Measurements from ENCODE around the gene RPL12.
A peak's percentile ranks its signal among the peaks of the same experiment; 100 is the strongest.

Gene RPL12

DNA sequence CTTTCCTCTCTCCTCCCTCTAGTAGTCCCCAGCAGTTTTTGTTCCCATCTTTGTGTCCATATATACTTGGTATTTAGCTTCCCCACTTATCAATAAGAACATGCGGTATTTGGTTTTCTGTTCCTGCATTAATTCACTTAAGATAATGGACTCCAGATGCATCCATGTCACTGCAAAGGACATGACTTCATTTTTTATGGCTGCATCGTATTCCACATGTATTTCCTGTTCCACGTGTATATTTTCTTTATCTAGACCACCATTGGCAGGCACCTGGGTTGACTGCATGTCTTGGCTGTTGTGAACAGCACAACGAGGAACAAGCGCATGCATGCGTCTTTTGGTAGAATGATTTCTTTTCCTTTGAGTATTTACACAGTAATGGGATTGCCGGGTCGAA, 20.8 kb downstream of the RPL12 start:
- WGBS, result 98% methylated on average over 8 of the region's 8 CpGs
- no peaks in the 10 kb centered on the region for H3K9me3 ChIP-seq (ENCODE audit: insufficient read depth, low read depth, low read length)
- H3K36me3 ChIP-seq (ENCODE audit: insufficient read depth, low read length), result peaks cover 61% of the 10 kb centered on the region
- H3K27me3 ChIP-seq (ENCODE audit: insufficient read depth, low read length), result no peaks in the 10 kb centered on the region
- H3K4me1 ChIP-seq (ENCODE audit: insufficient read depth, low read length), result no peaks in the 10 kb centered on the region
- H3K27ac ChIP-seq (ENCODE audit: low read depth, low read length), result no peak overlapping the region
- H3K9ac ChIP-seq (ENCODE audit: low read depth, low read length), result no peak overlapping the region
- no peak overlapping the region for H3K4me3 ChIP-seq (ENCODE audit: low read length)

DNA sequence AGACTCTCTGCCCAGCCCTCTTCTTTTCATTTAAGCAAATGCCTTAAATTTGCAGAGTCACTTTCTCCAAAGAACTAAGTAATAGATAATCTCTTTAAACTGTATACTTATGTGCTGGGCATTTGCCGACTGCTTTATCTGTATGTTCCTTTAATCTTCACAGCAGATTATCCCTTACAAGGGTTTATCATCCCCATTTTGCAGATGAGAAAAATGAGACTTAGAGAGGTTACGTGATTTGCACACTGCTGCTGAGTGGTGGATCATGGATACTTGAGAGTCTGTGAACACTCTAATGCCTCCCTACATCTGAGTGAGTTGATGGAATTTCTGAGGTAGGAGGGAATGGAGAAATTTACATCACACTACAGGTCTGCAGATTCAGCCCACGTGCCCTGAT, 22.9 kb downstream of the RPL12 start:
- Histone ChIP-seq H3K27ac (ENCODE audit: low read depth, low read length) (no peak overlapping the region), H3K4me3 (ENCODE audit: low read length) (no peak overlapping the region), H3K9me3 (ENCODE audit: insufficient read depth, low read depth, low read length) (no peaks in the 10 kb centered on the region), H3K9ac (ENCODE audit: low read depth, low read length) (no peak overlapping the region), H3K4me1 (ENCODE audit: insufficient read depth, low read length) (peaks cover 7% of the 10 kb centered on the region; the same call in 1 of the 2 replicates), H3K36me3 (ENCODE audit: insufficient read depth, low read length) (peaks cover 41% of the 10 kb centered on the region), H3K27me3 (ENCODE audit: insufficient read depth, low read length) (no peaks in the 10 kb centered on the region)
- 97% methylated on average over 3 of the region's 3 CpGs for WGBS

DNA sequence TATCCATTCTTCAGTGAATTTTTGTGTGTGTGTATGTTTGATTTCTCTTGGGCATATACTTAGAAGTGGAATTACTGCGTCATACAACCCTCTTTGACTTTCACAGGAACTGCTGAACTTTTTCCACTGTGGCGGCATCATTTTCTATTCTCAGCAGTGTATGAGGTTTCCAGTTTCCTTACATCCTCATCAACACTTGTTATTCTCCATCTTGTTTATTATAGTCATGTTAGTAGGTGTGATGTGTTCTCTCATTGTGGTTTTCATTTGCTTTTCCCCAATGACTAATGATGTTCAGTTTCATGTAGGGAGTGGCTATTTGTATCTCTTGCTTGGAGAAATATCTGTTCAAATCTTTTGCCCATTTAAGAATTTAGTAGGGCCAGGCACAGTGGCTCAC, 24.4 kb downstream of the RPL12 start:
- Histone ChIP-seq H3K36me3 (ENCODE audit: insufficient read depth, low read length) (peaks cover 32% of the 10 kb centered on the region), H3K9ac (ENCODE audit: low read depth, low read length) (no peak overlapping the region), H3K27me3 (ENCODE audit: insufficient read depth, low read length) (no peaks in the 10 kb centered on the region), H3K27ac (ENCODE audit: low read depth, low read length) (no peak overlapping the region), H3K9me3 (ENCODE audit: insufficient read depth, low read depth, low read length) (no peaks in the 10 kb centered on the region), H3K4me3 (ENCODE audit: low read length) (no peak overlapping the region), H3K4me1 (ENCODE audit: insufficient read depth, low read length) (peaks cover 17% of the 10 kb centered on the region; the same call in 1 of the 2 replicates)
- 97% methylated on average over 2 of the region's 2 CpGs for WGBS

DNA sequence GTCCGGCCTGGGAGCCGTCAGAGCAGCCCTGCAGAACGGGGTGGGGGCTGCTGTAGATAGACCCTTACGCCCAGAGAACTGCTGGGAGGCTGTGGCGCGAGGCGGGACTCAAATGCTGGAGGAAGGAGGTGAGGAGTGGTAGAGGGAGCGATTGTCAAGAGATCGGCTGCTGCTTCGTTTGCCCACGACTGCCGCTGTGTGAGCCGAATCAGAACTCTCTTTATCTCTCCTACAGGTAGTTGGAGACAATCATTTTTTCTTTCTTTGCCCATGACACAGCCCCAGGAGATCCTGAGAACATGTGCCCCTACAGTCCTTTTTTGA, 26.6 kb downstream of the RPL12 start:
- H3K4me3 ChIP-seq (ENCODE audit: low read length), result peak overlapping the region; percentile 96
- peaks cover 15% of the 10 kb centered on the region for H3K36me3 ChIP-seq (ENCODE audit: insufficient read depth, low read length)
- H3K27ac ChIP-seq (ENCODE audit: low read depth, low read length), result no peak overlapping the region
- under 1% methylated on average over 12 of the region's 13 CpGs for WGBS
- peaks cover 17% of the 10 kb centered on the region; the same call in 1 of the 2 replicates for H3K4me1 ChIP-seq (ENCODE audit: insufficient read depth, low read length)
- peak overlapping the region; percentile 92 for H3K9ac ChIP-seq (ENCODE audit: low read depth, low read length)
- no peaks in the 10 kb centered on the region for H3K27me3 ChIP-seq (ENCODE audit: insufficient read depth, low read length)
- no peaks in the 10 kb centered on the region for H3K9me3 ChIP-seq (ENCODE audit: insufficient read depth, low read depth, low read length)

GRCh38 chr9:127423934-127424675, 27.1 kb downstream of the RPL12 start, which contains the start of gene ZNF79:
Gene ZNF79, plus strand, starts transcription at chr9:127424382. Its CDS starts 406 bp downstream, at chr9:127424788.
- peak within 1 kb of the TSS; percentile 81 for H3K27ac ChIP-seq (ENCODE audit: low read depth, low read length)
- no peaks in the 10 kb centered on the region for H3K9me3 ChIP-seq (ENCODE audit: insufficient read depth, low read depth, low read length)
- no peaks in the 10 kb centered on the region for H3K27me3 ChIP-seq (ENCODE audit: insufficient read depth, low read length)
- peaks cover 11% of the 10 kb centered on the region for H3K36me3 ChIP-seq (ENCODE audit: insufficient read depth, low read length)
- peak within 1 kb of the TSS; percentile 92 for H3K9ac ChIP-seq (ENCODE audit: low read depth, low read length)
- under 1% methylated on average over 54 of the region's 54 CpGs for WGBS
- peaks cover 17% of the 10 kb centered on the region; the same call in 1 of the 2 replicates for H3K4me1 ChIP-seq (ENCODE audit: insufficient read depth, low read length)
- peak within 1 kb of the TSS; percentile 96 for H3K4me3 ChIP-seq (ENCODE audit: low read length)

- Histone ChIP-seq H3K27ac (ENCODE audit: low read depth, low read length) (peak overlapping the region; percentile 81), H3K9me3 (ENCODE audit: insufficient read depth, low read depth, low read length) (no peaks in the 10 kb centered on the region), H3K36me3 (ENCODE audit: insufficient read depth, low read length) (peaks cover 5% of the 10 kb centered on the region), H3K4me1 (ENCODE audit: insufficient read depth, low read length) (peaks cover 17% of the 10 kb centered on the region; the same call in 1 of the 2 replicates), H3K4me3 (ENCODE audit: low read length) (peak overlapping the region; percentile 96), H3K27me3 (ENCODE audit: insufficient read depth, low read length) (no peaks in the 10 kb centered on the region), H3K9ac (ENCODE audit: low read depth, low read length) (peak overlapping the region; percentile 92)
- 2% methylated on average over 9 of the region's 9 CpGs for WGBS
Observed at GRCh38 chr9:127423476-127423933, 27.7 kb downstream of the RPL12 start.

GRCh38 chr9:127422787-127423186, 28.4 kb downstream of the RPL12 start:
- peak overlapping the region; percentile 92; the same call in 1 of the 2 replicates for H3K9ac ChIP-seq (ENCODE audit: low read depth, low read length)
- H3K4me3 ChIP-seq (ENCODE audit: low read length), result peak overlapping the region; percentile 96
- no peak overlapping the region for H3K27ac ChIP-seq (ENCODE audit: low read depth, low read length)
- H3K27me3 ChIP-seq (ENCODE audit: insufficient read depth, low read length), result no peaks in the 10 kb centered on the region
- peaks cover 17% of the 10 kb centered on the region; the same call in 1 of the 2 replicates for H3K4me1 ChIP-seq (ENCODE audit: insufficient read depth, low read length)
- 71% methylated on average over 6 of the region's 6 CpGs for WGBS
- H3K9me3 ChIP-seq (ENCODE audit: insufficient read depth, low read depth, low read length), result no peaks in the 10 kb centered on the region
- H3K36me3 ChIP-seq (ENCODE audit: insufficient read depth, low read length), result no peaks in the 10 kb centered on the region

DNA sequence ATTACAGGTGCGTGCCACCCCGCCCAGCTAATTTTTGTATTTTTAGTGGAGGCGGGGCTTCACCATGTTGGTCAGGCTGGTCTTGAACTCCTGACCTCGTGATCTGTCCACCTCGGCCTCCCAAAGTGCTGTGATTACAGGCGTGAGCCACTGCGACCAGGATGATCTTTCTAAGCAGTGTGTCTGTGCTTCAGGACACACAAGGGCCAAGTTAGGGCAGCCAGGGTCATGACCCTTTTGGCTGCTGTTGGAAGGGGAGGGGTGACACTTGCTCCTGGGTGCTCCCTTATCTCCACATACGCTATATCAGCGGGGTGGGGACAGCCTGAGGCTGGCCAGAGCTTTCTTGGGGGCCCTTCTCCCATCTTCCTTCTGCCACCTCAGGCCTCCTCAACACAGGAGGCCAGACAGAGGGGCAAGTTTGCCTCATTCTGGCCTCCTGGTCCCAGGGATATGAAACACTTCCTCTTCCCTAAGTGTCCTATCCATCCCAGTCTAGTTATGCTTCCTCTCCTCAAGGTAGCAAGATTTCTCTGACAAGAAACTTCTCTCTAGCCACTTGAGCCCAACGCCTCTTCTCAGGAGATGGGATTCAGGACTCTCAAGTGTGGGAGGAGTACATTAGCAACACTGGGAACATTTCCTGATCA, 28.9 kb downstream of the RPL12 start:
- 94% methylated on average over 10 of the region's 10 CpGs for WGBS
- Histone ChIP-seq H3K9me3 (ENCODE audit: insufficient read depth, low read depth, low read length) (no peaks in the 10 kb centered on the region), H3K9ac (ENCODE audit: low read depth, low read length) (peak overlapping the region; percentile 92; the same call in 1 of the 2 replicates), H3K27ac (ENCODE audit: low read depth, low read length) (no peak overlapping the region), H3K27me3 (ENCODE audit: insufficient read depth, low read length) (no peaks in the 10 kb centered on the region), H3K36me3 (ENCODE audit: insufficient read depth, low read length) (no peaks in the 10 kb centered on the region), H3K4me1 (ENCODE audit: insufficient read depth, low read length) (peaks cover 17% of the 10 kb centered on the region; the same call in 1 of the 2 replicates), H3K4me3 (ENCODE audit: low read length) (peak overlapping the region; percentile 96)

DNA sequence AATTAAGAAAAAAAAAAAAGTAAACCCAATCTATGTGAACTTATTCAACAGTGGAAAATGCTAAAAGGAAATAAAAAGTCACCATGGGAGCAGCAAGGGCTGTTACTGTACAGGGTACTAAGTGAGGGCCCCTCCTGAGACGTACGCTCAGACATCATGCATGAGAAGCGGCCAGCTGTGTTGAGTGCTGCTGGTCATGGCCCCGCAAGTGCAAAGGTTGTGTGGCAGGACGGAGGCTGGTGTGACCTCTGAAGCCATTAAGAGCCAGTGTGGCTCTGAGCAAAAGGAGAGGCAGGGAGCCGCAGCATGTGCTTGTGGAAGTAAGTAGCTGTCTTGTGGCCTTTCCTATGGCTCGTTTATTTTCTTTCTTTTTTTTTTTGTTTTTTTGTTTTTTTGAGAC, 30.1 kb downstream of the RPL12 start:
- no peaks in the 10 kb centered on the region for H3K27me3 ChIP-seq (ENCODE audit: insufficient read depth, low read length)
- H3K9ac ChIP-seq (ENCODE audit: low read depth, low read length), result no peak overlapping the region
- H3K4me3 ChIP-seq (ENCODE audit: low read length), result no peak overlapping the region
- H3K27ac ChIP-seq (ENCODE audit: low read depth, low read length), result no peak overlapping the region
- WGBS, result 96% methylated on average over 7 of the region's 7 CpGs
- peaks cover 17% of the 10 kb centered on the region; the same call in 1 of the 2 replicates for H3K4me1 ChIP-seq (ENCODE audit: insufficient read depth, low read length)
- no peaks in the 10 kb centered on the region for H3K9me3 ChIP-seq (ENCODE audit: insufficient read depth, low read depth, low read length)
- no peaks in the 10 kb centered on the region for H3K36me3 ChIP-seq (ENCODE audit: insufficient read depth, low read length)

DNA sequence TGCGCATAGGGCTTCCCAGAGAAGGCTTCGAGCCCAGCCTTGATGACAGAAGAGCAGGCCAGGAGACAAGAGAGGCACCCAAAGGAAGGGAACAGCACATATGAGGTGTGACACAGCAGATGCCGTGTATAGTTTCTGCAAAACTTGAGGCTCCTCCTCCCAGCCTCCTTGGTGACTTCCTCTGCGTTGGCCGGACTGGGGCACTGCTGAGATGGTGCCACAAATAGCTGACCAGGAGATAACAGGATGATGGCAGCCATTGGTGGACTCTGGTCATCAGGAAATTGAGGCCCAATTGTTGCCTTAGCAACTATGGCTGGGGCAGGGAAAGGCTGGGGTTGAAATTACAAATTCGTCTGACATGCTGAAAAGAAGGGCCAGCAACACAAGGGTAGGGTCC, 31.9 kb downstream of the RPL12 start:
- no peaks in the 10 kb centered on the region for H3K27me3 ChIP-seq (ENCODE audit: insufficient read depth, low read length)
- H3K9ac ChIP-seq (ENCODE audit: low read depth, low read length), result no peak overlapping the region
- 84% methylated on average over 6 of the region's 6 CpGs for WGBS
- peaks cover 11% of the 10 kb centered on the region; the same call in 1 of the 2 replicates for H3K4me1 ChIP-seq (ENCODE audit: insufficient read depth, low read length)
- no peak overlapping the region for H3K4me3 ChIP-seq (ENCODE audit: low read length)
- no peak overlapping the region for H3K27ac ChIP-seq (ENCODE audit: low read depth, low read length)
- no peaks in the 10 kb centered on the region for H3K36me3 ChIP-seq (ENCODE audit: insufficient read depth, low read length)
- H3K9me3 ChIP-seq (ENCODE audit: insufficient read depth, low read depth, low read length), result no peaks in the 10 kb centered on the region

DNA sequence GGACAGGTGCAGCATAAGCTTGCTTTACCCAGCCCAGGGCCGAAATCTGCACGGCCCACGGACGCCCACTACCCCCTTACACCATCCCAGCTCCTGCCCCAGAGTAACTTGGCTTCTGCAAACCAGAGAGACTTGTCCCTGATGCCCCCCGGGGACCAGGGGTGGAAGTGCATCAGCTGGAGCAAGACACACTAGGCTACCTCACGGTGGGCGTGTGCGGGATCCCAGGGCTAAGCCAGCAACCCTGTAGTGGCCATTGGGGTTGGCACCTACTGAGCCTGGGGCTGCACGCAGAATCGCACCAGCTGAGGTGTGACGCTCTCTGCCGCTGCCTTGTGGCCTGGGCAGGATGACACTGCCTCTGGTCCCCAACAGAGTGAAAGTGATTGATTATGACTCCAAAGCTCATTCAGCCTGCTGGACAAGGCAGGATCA, 33.2 kb downstream of the RPL12 start:
- WGBS, result 68% methylated on average over 12 of the region's 12 CpGs
- H3K27me3 ChIP-seq (ENCODE audit: insufficient read depth, low read length), result no peaks in the 10 kb centered on the region
- no peak overlapping the region for H3K27ac ChIP-seq (ENCODE audit: low read depth, low read length)

More for the DNA sequence above, 33.2 kb downstream of the RPL12 start:
- H3K9ac ChIP-seq (ENCODE audit: low read depth, low read length), result no peak overlapping the region
- H3K36me3 ChIP-seq (ENCODE audit: insufficient read depth, low read length), result no peaks in the 10 kb centered on the region
- H3K4me3 ChIP-seq (ENCODE audit: low read length), result no peak overlapping the region
- H3K9me3 ChIP-seq (ENCODE audit: insufficient read depth, low read depth, low read length), result no peaks in the 10 kb centered on the region
- H3K4me1 ChIP-seq (ENCODE audit: insufficient read depth, low read length), result peaks cover 7% of the 10 kb centered on the region; the same call in 1 of the 2 replicates

Data from HUES64 (cell line).